HepG2 (cell line): ENCODE measurements around the gene SLC25A22. TPM values are rescaled to one million over a fixed set of nuclear protein-coding genes. Genes with fewer than 3 reads are reported as not detected.

Experiments used
- DR1 ChIP-seq: sonication (generic); formaldehyde crosslinking; IDR thresholded peaks from 2 replicates; pipeline ENCODE4 v1.8.0; 2021; ENCODE audit warnings: mild to moderate bottlenecking, missing genetic modification reagents, inconsistent platforms
- FLYWCH1 ChIP-seq: sonication (generic); formaldehyde crosslinking; IDR thresholded peaks from 2 replicates; pipeline ENCODE4 v1.8.1; 2023; ENCODE audit warnings: mild to moderate bottlenecking, missing genetic modification reagents
- FOXP1 ChIP-seq, 2 experiments: fragments of 450-650 bp in 1 of 2; IDR thresholded peaks; 2 replicates each; pipeline ENCODE4 v1.6.1; 2017 to 2018; ENCODE audit warnings: antibody characterized with exemption in 1 of 2
- GABPB1 ChIP-seq: IDR thresholded peaks from 2 replicates; pipeline ENCODE4 v1.6.1; 2016; ENCODE audit warnings: mild to moderate bottlenecking, missing genetic modification reagents, moderate library complexity, missing compliant biosample characterization
- HNRNPUL1 ChIP-seq: fragments of 200-400 bp; formaldehyde crosslinking; IDR thresholded peaks from 2 replicates; pipeline ENCODE4 v1.6.1; 2017; ENCODE audit warnings: low read depth, mild to moderate bottlenecking, low read length, moderate library complexity
- KMT2A ChIP-seq: sonication (generic); formaldehyde crosslinking; IDR thresholded peaks from 2 replicates; pipeline ENCODE4 v1.4.0; 2020; ENCODE audit warnings: missing genetic modification reagents
- NFE2 ChIP-seq: sonication (generic); formaldehyde crosslinking; IDR thresholded peaks from 2 replicates; pipeline ENCODE4 v1.4.0; 2020; ENCODE audit warnings: missing genetic modification reagents
- NFKB2 ChIP-seq: sonication (generic); formaldehyde crosslinking; IDR thresholded peaks from 2 replicates; pipeline ENCODE4 v1.4.0; 2020; ENCODE audit warnings: missing genetic modification reagents, borderline replicate concordance
- NFKBIZ ChIP-seq: IDR thresholded peaks from 2 replicates; pipeline ENCODE4 v1.6.1; 2018; ENCODE audit warnings: missing genetic modification reagents, missing compliant biosample characterization
- NR2F2 ChIP-seq: IDR thresholded peaks from 2 replicates; pipeline ENCODE4 v1.6.1; 2012; ENCODE audit warnings: low read depth, inconsistent platforms, borderline replicate concordance
- PREB ChIP-seq: sonication (generic); formaldehyde crosslinking; IDR thresholded peaks from 2 replicates; pipeline ENCODE4 v1.4.0; 2020; ENCODE audit warnings: missing genetic modification reagents
- SRF ChIP-seq: IDR thresholded peaks from 2 replicates; pipeline ENCODE4 v1.6.1; 2011; ENCODE audit warnings: mild to moderate bottlenecking, low read depth, low read length, moderate library complexity
- ZBTB38 ChIP-seq: sonication (generic); formaldehyde crosslinking; IDR thresholded peaks from 2 replicates; pipeline ENCODE4 v1.5.1; 2020; ENCODE audit warnings: mild to moderate bottlenecking, missing genetic modification reagents
- ZBTB46 ChIP-seq: sonication (generic); formaldehyde crosslinking; IDR thresholded peaks from 2 replicates; pipeline ENCODE4 v1.4.0; 2020; ENCODE audit warnings: mild to moderate bottlenecking, missing genetic modification reagents, borderline replicate concordance
- ZNF232 ChIP-seq: sonication (generic); formaldehyde crosslinking; IDR thresholded peaks from 2 replicates; pipeline ENCODE4 v1.4.0; 2020; ENCODE audit warnings: missing genetic modification reagents, borderline replicate concordance
- ZNF3 ChIP-seq: IDR thresholded peaks from 2 replicates; pipeline ENCODE4 v1.7.0; 2017; ENCODE audit warnings: inconsistent platforms
- ZNF570 ChIP-seq: sonication (generic); formaldehyde crosslinking; IDR thresholded peaks from 2 replicates; pipeline ENCODE4 v1.4.0; 2020; ENCODE audit warnings: mild to moderate bottlenecking, missing genetic modification reagents, borderline replicate concordance
- ZNF749 ChIP-seq: sonication (generic); formaldehyde crosslinking; IDR thresholded peaks from 2 replicates; pipeline ENCODE4 v1.8.0; 2022; ENCODE audit warnings: mild to moderate bottlenecking, missing genetic modification reagents, moderate library complexity, borderline replicate concordance
- ZNF816 ChIP-seq: sonication (generic); formaldehyde crosslinking; IDR thresholded peaks from 2 replicates; pipeline ENCODE4 v1.8.0; 2022; ENCODE audit warnings: missing genetic modification reagents, mild to moderate bottlenecking, borderline replicate concordance
- polyA plus RNA-seq, 8 experiments: library from polyadenylated mRNA; depleted of rRNA in 3 of 8; stranded (reverse) in 7 of 8; unstranded in 1 of 8; fragments of >200 nt; fragmentation: Illumina TruSeq in 4 of 8; extraction: Trizol in 4 of 8; gene quantifications; 2 replicates each; pipeline versions ENCODE4 v1.2.1 to v1.2.3, GENCODE V29; 2011 to 2016; ENCODE audit warnings: low read depth in 4 of 8, missing spikeins in 1 of 8, mixed read lengths in 1 of 8; ENCODE audit not compliant: insufficient read depth in 1 of 8
- total RNA-seq, 5 experiments: library from RNA; depleted of rRNA; stranded (reverse); fragments of >200 nt; fragmentation: Illumina TruSeq; extraction: Trizol; gene quantifications; 2 replicates each; pipeline ENCODE4 v1.2.3, GENCODE V29; 2016; ENCODE audit warnings: low read depth in 1 of 5
- TF ChIP-seq, protein P1 (sequence below): sonication (generic); formaldehyde crosslinking; IDR thresholded peaks from 2 replicates; pipeline ENCODE4 v1.4.0; 2020; ENCODE audit warnings: missing genetic modification reagents

Gene SLC25A22
- total and polyA plus RNA-seq, 2 of the 13 experiments (the other 11 are each of a cell fraction or from before 2014, with no cell fraction given): 12.4 to 19.2 TPM

GRCh38 chr11:809287-810039, 11.4 kb upstream of the SLC25A22 start, which contains the start of gene RPLP2 (continued):
- TF ChIP-seq ZBTB46 (CRISPR knock-in tag) (no peak), NFKB2 (0 out of 2 replicates have a peak, but pooled peaks have one; percentile 9), ZNF570 (CRISPR knock-in tag) (0 out of 2 replicates have a peak, but pooled peaks have one; percentile 27), NFE2 (CRISPR knock-in tag) (no peak), ZNF816 (CRISPR knock-in tag) (peak; percentile 87; the same call in 1 of the 2 replicates), KMT2A (peak; percentile 65; the same call in 1 of the 2 replicates), HNRNPUL1 (no peak), NFKBIZ (CRISPR knock-in tag) (0 out of 2 replicates have a peak, but pooled peaks have one; percentile 13), FOXP1 (IDR thresholded peaks at IDR 0.05) (no peak), FOXP1 (CRISPR knock-in tag; IDR thresholded peaks at IDR 0.05) (no peak), FLYWCH1 (no peak), ZNF3 (CRISPR knock-in tag) (no peak), PREB (no peak), ZNF232 (peak; percentile 89), DR1 (CRISPR knock-in tag) (peak; percentile 80), NR2F2 (no peak), SRF (peak; percentile 46; the same call in 1 of the 2 replicates), ZBTB38 (CRISPR knock-in tag) (no peak; the same call in 1 of the 2 replicates), GABPB1 (CRISPR knock-in tag) (peak; percentile 99), ZNF749 (CRISPR knock-in tag) (peak; percentile 62; the same call in 1 of the 2 replicates)
- TF ChIP-seq, protein P1, sequence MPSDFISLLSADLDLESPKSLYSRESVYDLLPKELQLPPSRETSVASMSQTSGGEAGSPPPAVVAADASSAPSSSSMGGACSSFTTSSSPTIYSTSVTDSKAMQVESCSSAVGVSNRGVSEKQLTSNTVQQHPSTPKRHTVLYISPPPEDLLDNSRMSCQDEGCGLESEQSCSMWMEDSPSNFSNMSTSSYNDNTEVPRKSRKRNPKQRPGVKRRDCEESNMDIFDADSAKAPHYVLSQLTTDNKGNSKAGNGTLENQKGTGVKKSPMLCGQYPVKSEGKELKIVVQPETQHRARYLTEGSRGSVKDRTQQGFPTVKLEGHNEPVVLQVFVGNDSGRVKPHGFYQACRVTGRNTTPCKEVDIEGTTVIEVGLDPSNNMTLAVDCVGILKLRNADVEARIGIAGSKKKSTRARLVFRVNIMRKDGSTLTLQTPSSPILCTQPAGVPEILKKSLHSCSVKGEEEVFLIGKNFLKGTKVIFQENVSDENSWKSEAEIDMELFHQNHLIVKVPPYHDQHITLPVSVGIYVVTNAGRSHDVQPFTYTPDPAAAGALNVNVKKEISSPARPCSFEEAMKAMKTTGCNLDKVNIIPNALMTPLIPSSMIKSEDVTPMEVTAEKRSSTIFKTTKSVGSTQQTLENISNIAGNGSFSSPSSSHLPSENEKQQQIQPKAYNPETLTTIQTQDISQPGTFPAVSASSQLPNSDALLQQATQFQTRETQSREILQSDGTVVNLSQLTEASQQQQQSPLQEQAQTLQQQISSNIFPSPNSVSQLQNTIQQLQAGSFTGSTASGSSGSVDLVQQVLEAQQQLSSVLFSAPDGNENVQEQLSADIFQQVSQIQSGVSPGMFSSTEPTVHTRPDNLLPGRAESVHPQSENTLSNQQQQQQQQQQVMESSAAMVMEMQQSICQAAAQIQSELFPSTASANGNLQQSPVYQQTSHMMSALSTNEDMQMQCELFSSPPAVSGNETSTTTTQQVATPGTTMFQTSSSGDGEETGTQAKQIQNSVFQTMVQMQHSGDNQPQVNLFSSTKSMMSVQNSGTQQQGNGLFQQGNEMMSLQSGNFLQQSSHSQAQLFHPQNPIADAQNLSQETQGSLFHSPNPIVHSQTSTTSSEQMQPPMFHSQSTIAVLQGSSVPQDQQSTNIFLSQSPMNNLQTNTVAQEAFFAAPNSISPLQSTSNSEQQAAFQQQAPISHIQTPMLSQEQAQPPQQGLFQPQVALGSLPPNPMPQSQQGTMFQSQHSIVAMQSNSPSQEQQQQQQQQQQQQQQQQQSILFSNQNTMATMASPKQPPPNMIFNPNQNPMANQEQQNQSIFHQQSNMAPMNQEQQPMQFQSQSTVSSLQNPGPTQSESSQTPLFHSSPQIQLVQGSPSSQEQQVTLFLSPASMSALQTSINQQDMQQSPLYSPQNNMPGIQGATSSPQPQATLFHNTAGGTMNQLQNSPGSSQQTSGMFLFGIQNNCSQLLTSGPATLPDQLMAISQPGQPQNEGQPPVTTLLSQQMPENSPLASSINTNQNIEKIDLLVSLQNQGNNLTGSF (CRISPR knock-in tag): peak; percentile 44; the same call in 1 of the 2 replicates
